Measurements from ENCODE around the gene C6orf47. TPM values are rescaled to one million over a fixed set of nuclear protein-coding genes. Genes with fewer than 3 reads are reported as not detected.

C6orf47 gene
- total RNA-seq, 2 donors from 2014 or later, result 17.8 to 19.2 TPM

DNA sequence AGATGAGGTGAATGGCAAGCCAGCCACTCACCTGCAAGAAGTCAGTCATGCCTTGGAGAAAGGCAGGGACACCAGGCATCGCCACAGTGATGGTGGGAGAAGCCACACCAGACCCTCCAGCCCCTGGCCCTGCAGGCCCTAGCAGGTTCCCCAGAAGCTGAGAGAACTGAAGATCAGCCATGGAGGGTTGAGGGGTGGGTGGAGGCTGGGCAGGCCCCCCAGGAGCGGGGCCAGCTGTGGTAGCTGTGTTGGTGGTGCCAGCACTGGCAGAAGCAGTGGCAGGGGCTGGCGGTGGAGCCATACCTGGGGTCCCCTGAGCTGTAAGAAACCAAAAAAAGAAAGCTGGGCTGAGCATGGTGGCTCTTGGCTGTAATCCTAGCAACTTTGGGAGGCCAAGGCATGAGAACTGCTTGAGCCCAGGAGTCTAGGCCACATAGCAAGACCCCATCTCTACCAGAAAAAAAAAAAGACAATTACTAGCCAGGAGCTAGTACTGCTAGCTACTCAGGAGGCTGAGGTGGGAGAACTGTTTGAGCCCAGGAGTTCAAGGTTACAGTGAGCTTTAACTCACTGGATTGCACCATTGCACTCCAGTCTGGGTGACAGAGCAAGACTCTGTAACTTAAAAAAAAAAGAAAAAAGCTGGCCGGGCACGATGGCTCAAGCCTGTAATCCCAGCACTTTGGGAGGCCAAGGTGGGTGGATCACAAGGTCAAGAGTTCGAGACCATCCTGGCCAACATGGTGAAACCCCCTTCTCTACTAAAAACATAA is 17.6 kb downstream of the C6orf47 start:
- H3K36me3 ChIP-seq, result peaks cover 100% of the 10 kb centered on the region
- H3K4me1 ChIP-seq, result no peaks in the 10 kb centered on the region
- no peaks in the 10 kb centered on the region for H3K27me3 ChIP-seq
- TF ChIP-seq, protein P1, sequence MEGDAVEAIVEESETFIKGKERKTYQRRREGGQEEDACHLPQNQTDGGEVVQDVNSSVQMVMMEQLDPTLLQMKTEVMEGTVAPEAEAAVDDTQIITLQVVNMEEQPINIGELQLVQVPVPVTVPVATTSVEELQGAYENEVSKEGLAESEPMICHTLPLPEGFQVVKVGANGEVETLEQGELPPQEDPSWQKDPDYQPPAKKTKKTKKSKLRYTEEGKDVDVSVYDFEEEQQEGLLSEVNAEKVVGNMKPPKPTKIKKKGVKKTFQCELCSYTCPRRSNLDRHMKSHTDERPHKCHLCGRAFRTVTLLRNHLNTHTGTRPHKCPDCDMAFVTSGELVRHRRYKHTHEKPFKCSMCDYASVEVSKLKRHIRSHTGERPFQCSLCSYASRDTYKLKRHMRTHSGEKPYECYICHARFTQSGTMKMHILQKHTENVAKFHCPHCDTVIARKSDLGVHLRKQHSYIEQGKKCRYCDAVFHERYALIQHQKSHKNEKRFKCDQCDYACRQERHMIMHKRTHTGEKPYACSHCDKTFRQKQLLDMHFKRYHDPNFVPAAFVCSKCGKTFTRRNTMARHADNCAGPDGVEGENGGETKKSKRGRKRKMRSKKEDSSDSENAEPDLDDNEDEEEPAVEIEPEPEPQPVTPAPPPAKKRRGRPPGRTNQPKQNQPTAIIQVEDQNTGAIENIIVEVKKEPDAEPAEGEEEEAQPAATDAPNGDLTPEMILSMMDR (IDR thresholded peaks at IDR 0.05), result no peak
- no peak overlapping the region for H3K4me3 ChIP-seq
- DNase-seq (ENCODE audit: low spot score), result no peak
- H3K9me3 ChIP-seq, result no peaks in the 10 kb centered on the region
- no peak overlapping the region for H3K27ac ChIP-seq

DNA sequence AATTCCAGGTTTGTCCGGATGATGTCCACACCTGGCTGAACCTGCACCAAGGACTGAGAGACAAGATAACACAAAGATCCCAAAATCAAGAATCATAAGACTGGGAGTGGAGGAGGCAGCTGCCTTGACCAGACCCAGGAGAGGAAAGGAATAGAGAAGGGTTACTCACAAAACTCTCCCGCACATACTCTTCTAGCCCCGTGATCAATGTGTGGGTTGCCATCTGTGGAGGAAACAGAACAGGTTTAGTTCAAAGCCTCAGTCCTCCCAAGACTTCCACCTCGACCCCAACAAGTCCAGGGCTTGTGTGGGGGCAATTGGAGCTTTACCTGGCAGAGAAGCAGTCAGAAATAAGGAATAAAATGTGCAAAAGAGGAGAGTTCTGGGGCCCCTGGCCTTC is 19.2 kb downstream of the C6orf47 start:
- TF ChIP-seq, protein P1 (IDR thresholded peaks at IDR 0.05), result no peak

DNA sequence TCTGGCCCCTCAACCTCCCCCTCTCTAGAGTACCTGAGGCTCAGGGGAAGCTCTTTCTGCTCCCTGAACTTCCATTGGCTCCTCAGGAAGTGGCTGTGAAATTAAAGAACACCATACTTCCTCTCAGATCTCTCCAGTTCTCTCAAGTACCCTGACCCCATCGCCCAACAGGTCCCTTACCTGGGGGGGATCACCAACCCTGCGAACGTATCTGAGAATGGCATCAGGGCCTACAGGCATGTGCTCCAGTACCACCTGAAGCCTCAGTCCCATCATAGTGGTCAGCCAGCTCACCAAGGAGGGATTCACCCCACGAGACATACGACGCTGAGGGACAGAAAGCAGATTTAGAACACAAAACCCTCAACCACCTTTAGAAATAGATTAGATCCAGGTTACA is 20.0 kb downstream of the C6orf47 start:
- H3K4me3 ChIP-seq, result no peak overlapping the region
- H3K4me1 ChIP-seq, result no peaks in the 10 kb centered on the region
- H3K9me3 ChIP-seq, result no peaks in the 10 kb centered on the region
- DNase-seq (ENCODE audit: low spot score), result no peak
- H3K27ac ChIP-seq, result no peak overlapping the region
- H3K36me3 ChIP-seq, result peaks cover 100% of the 10 kb centered on the region
- TF ChIP-seq, protein P1 (IDR thresholded peaks at IDR 0.05), result no peak
- H3K27me3 ChIP-seq, result no peaks in the 10 kb centered on the region

More for the DNA sequence above, 19.2 kb downstream of the C6orf47 start:
- Histone ChIP-seq H3K4me1 (no peaks in the 10 kb centered on the region), H3K36me3 (peaks cover 100% of the 10 kb centered on the region), H3K27me3 (no peaks in the 10 kb centered on the region), H3K27ac (no peak overlapping the region), H3K9me3 (no peaks in the 10 kb centered on the region), H3K4me3 (no peak overlapping the region)
- no peak for DNase-seq (ENCODE audit: low spot score)

DNA sequence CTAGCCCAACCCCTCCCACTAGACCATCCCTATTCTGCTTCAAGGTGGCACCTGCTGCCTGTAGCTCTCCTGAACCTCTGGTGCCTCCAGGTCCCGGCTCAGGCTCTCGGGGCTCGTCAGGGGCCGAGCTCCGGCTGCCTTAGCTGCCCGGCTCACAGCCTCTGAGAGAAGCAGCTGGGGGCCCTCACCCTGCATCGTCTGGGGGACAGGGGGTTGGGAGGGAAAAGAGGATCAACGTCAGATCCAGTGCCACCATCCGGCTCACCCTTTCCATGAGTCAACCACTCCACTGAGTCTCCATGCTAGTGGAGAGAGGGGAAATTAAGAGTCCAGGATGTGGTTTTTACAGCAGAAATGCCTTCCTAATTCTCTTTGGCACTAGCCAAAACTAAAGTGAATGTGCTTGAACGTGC is 21.1 kb downstream of the C6orf47 start:
- TF ChIP-seq, protein P1 (IDR thresholded peaks at IDR 0.05), result no peak
- Histone ChIP-seq H3K4me3 (no peak overlapping the region), H3K36me3 (peaks cover 100% of the 10 kb centered on the region), H3K27me3 (no peaks in the 10 kb centered on the region), H3K27ac (no peak overlapping the region), H3K9me3 (no peaks in the 10 kb centered on the region), H3K4me1 (no peaks in the 10 kb centered on the region)
- no peak for DNase-seq (ENCODE audit: low spot score)

DNA sequence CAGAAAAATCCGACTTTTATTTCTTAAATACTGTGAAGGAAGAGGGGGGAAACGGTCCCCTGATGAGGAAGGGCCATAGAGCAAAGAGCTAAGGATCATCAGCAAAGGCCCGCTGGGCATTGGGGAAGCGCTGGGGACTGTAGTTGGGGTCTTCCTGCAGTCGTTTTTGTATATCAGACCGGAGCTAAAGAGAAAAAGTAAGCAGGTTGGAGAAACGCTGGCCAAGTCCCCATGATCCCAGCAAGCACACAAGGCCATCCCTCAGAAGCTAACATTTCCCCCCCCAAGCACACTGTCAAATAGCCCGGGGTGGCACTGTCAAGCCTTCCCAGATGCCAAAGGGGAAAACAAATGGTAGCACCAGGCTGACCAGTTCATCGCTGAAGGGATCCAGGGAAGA is 21.5 kb downstream of the C6orf47 start:
- H3K36me3 ChIP-seq, result peaks cover 100% of the 10 kb centered on the region
- TF ChIP-seq, protein P1 (IDR thresholded peaks at IDR 0.05), result no peak
- H3K4me1 ChIP-seq, result no peaks in the 10 kb centered on the region
- no peak overlapping the region for H3K27ac ChIP-seq
- H3K27me3 ChIP-seq, result no peaks in the 10 kb centered on the region
- DNase-seq (ENCODE audit: low spot score), result no peak
- no peaks in the 10 kb centered on the region for H3K9me3 ChIP-seq
- H3K4me3 ChIP-seq, result no peak overlapping the region
